CD8-positive, alpha-beta memory T cell (primary cell): ENCODE results near the gene RBM48. TPM values are rescaled to one million over a fixed set of nuclear protein-coding genes. Genes with fewer than 3 reads are reported as not detected.
A peak's percentile ranks its signal among the peaks of the same experiment; 100 is the strongest.
"Not testable (repeated sequence)": the region's sequence is repeated elsewhere in the genome, so short reads cannot be mapped to it uniquely, and the experiment has no call there.

Source experiments
- CTCF ChIA-PET: fragments of 350-600 bp; sonication (Branson Sonifier 250); formaldehyde crosslinking; loops from one replicate; lab custom pipeline; 2021; ENCODE audit warnings: antibody characterized with exemption; lab: Charles Lee
- POLR2A ChIA-PET: fragments of 350-600 bp; sonication (Branson Sonifier 250); formaldehyde crosslinking; loops from one replicate; lab custom pipeline; 2021; ENCODE audit warnings: antibody characterized with exemption; lab: Charles Lee
- DNase-seq, 5 donors: peaks; one replicate each; pipeline versions ENCODE4 v3.0.0 to v3.0.0-alpha.2; 2020 to 2022; ENCODE audit warnings: mixed read lengths in 1 of 5
- H3K27ac ChIP-seq: one replicate; pipeline ENCODE4 v1.7.0; 2013; ENCODE audit warnings: low read depth, mild to moderate bottlenecking, low read length, moderate library complexity
- H3K27me3 ChIP-seq: 2 replicates; pipeline ENCODE4 v1.7.0; 2013; ENCODE audit warnings: low read length, mild to moderate bottlenecking; ENCODE audit not compliant: insufficient read depth, poor library complexity, severe bottlenecking
- H3K36me3 ChIP-seq: 2 replicates; pipeline ENCODE4 v1.7.0; 2013; ENCODE audit warnings: mild to moderate bottlenecking, low read length, moderate library complexity; ENCODE audit not compliant: insufficient read depth
- H3K4me1 ChIP-seq: 2 replicates; pipeline ENCODE4 v1.7.0; 2013; ENCODE audit warnings: mild to moderate bottlenecking, low read length, moderate library complexity; ENCODE audit not compliant: insufficient read depth
- H3K4me3 ChIP-seq: 2 replicates; pipeline ENCODE4 v1.7.0; 2013; ENCODE audit warnings: mild to moderate bottlenecking, low read length
- H3K9me3 ChIP-seq: 2 replicates; pipeline ENCODE4 v1.7.0; 2013; ENCODE audit warnings: mild to moderate bottlenecking, low read length
- H3K27ac Mint-ChIP-seq, 8 donors: one replicate each; pipeline ENCODE4 v1.8.0; 2020 to 2021; ENCODE audit warnings: mixed read lengths in 8 of 8, mild to moderate bottlenecking in 6 of 8, inconsistent platforms in 3 of 8, moderate library complexity in 3 of 8
- H3K27me3 Mint-ChIP-seq, 2 donors: one replicate each; pipeline ENCODE4 v1.8.0; 2020 to 2021; ENCODE audit warnings: mixed read lengths in 2 of 2, mild to moderate bottlenecking in 1 of 2, moderate library complexity in 1 of 2
- H3K36me3 Mint-ChIP-seq, 3 donors: one replicate each; pipeline ENCODE4 v1.8.0; 2020 to 2021; ENCODE audit warnings: mixed read lengths in 3 of 3, inconsistent platforms in 1 of 3, mild to moderate bottlenecking in 1 of 3
- H3K4me1 Mint-ChIP-seq, 3 donors: one replicate each; pipeline ENCODE4 v1.8.0; 2020 to 2021; ENCODE audit warnings: mixed read lengths in 3 of 3, inconsistent platforms in 1 of 3, mild to moderate bottlenecking in 1 of 3
- H3K4me3 Mint-ChIP-seq, 7 donors: one replicate each; pipeline ENCODE4 v1.8.0; 2020 to 2021; ENCODE audit warnings: mixed read lengths in 7 of 7, mild to moderate bottlenecking in 6 of 7, moderate library complexity in 4 of 7, inconsistent platforms in 2 of 7
- H3K9me3 Mint-ChIP-seq, 5 donors: one replicate each; pipeline ENCODE4 v1.8.0; 2020 to 2022; ENCODE audit warnings: mixed read lengths in 5 of 5, mild to moderate bottlenecking in 3 of 5, moderate library complexity in 2 of 5, inconsistent platforms in 1 of 5
- polyA plus RNA-seq: library from polyadenylated mRNA; unstranded; fragments of 300-500 nt; fragmentation: Illumina TruSeq; gene quantifications from one replicate; pipeline ENCODE4 v1.2.3, GENCODE V29; 2021
- total RNA-seq, 2 experiments: library from RNA; stranded (reverse); gene quantifications; one replicate each; pipeline ENCODE4 v1.2.3, GENCODE V29; 2021

Gene RBM48
- total and polyA plus RNA-seq, 3 experiments from 2014 or later: 15.7 to 28.3 (median 18.0) TPM

DNA sequence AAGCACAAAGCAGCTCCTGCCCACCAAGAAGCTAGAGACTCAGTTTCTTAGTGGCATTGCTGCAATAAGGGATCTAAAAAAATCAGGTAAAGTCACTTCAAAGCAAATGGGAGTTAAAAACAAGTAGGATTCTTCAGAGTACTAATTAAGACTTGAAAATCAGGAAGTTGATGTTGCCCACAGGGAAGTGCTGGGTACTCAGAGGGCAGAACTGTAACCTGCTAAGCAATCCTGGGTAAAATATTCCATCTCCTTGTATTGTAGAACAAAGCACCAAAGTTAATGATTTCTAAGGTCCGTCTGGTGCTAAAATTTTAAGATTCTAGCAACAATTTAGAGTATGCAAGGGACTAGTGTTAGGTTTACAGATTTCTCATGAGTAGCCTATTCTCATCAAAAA is 8.6 kb upstream of the RBM48 start:
- peaks cover 12% of the 10 kb centered on the region for H3K36me3 ChIP-seq
- H3K27ac ChIP-seq: no peak overlapping the region
- Mint-ChIP-seq H3K27ac (peak overlapping the region in 3 of 8 donors; percentile 11 to 70 (median 66)), H3K9me3 (no peaks in the 10 kb centered on the region), H3K27me3 (no peaks in the 10 kb centered on the region), H3K4me1 (peaks cover 0 to 5% (median 3%) of the 10 kb centered on the region in 3 donors), H3K36me3 (peaks cover 0 to 49% (median 17%) of the 10 kb centered on the region in 3 donors), H3K4me3 (no peak overlapping the region)
- POLR2A ChIA-PET: no interaction called here
- H3K27me3 ChIP-seq: no peaks in the 10 kb centered on the region
- H3K9me3 ChIP-seq: no peaks in the 10 kb centered on the region
- no peak for DNase-seq
- no peaks in the 10 kb centered on the region for H3K4me1 ChIP-seq
- CTCF ChIA-PET: no interaction called here
- H3K4me3 ChIP-seq: no peak overlapping the region

DNA sequence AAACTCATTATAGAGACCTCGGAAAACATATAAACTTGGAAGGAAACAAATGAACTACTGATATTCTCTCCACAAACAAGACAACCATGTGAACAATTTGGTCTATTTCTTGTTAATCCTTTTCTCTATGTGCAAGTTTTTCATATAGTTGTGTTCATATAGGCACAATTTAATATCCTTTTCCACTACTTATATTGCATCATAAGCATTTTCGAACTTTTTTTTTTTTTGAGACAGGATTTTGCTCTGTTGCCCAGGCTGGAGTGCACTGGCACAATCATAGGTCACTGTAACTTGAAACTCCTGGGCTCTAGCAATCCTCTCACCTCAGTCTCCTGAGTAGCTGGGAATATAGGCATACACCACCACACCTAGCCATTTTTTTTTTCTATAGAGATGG is 5.5 kb upstream of the RBM48 start:
- CTCF ChIA-PET: no interaction called here
- POLR2A ChIA-PET: no interaction called here
- Histone ChIP-seq H3K4me1 (peaks cover 8% of the 10 kb centered on the region), H3K9me3 (no peaks in the 10 kb centered on the region), H3K27me3 (no peaks in the 10 kb centered on the region), H3K27ac (no peak overlapping the region), H3K4me3 (no peak overlapping the region), H3K36me3 (peaks cover 4% of the 10 kb centered on the region)
- Mint-ChIP-seq H3K27me3 (no peaks in the 10 kb centered on the region), H3K4me3 (no peak overlapping the region), H3K9me3 (no peaks in the 10 kb centered on the region), H3K27ac (no peak overlapping the region), H3K4me1 (peaks cover 20 to 31% (median 22%) of the 10 kb centered on the region in 3 donors), H3K36me3 (peaks cover 0 to 30% (median 3%) of the 10 kb centered on the region in 3 donors)
- DNase-seq: no peak

DNA sequence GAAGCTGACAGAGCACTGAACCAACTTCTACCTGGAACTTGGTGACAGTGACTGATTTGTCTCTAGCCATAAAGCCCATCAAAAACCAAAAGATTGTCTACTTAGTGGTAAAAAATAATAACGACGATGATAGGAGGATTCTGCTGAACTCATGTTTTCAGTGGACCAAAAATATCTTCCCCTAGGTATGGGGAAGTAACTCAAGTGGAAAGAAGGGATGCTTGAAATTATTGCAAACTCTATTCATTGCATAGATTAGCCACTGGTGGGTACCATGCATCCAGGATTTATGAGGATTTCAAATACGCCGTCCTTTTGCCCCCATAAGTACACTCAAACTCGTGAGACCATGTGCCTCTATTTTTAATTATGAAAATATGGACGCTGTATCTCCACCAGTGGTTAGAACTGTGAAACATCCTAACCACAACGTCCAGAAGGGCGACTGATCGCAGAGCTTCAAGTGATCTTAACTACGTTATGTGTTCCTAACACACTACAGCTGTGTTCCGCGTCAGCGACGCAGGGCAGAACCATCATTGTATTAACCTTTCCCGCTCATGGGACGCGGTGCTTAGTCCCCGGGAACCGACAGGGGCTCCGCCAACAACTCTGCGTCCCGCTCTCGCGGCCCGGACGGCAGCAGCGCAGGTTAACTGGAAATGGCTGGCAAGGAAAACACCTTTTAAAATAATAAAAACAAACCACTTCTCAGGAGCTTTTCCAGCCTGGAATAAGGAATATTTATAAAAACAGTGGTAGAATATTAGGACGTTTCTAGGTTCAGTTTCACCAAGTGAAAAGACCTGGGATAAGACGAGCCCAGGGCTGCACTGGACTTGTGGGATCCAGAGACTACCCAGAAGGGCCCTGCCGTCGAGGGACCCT is 1.1 kb upstream of the RBM48 start:
- H3K27me3 ChIP-seq: no peaks in the 10 kb centered on the region
- no peaks in the 10 kb centered on the region for H3K9me3 ChIP-seq
- peak; percentile 34 to 67 (median 43) for DNase-seq
- H3K9me3 Mint-ChIP-seq: no peaks in the 10 kb centered on the region
- H3K4me1 ChIP-seq: peaks cover 17% of the 10 kb centered on the region
- H3K27me3 Mint-ChIP-seq: peaks cover 0 to 3% of the 10 kb centered on the region in 2 donors
- peak overlapping the region; percentile 90 for H3K4me3 ChIP-seq
- H3K27ac ChIP-seq: peak overlapping the region; percentile 77
- H3K4me1 Mint-ChIP-seq: peaks cover 34 to 53% (median 52%) of the 10 kb centered on the region in 3 donors
- peaks cover 0 to 45% (median 12%) of the 10 kb centered on the region in 3 donors for H3K36me3 Mint-ChIP-seq
- peak overlapping the region; percentile 86 to 97 (median 89) for H3K4me3 Mint-ChIP-seq
- CTCF ChIA-PET: interaction anchor here (1.2 to 3.4 kb wide), 15 partner anchors 11 to 586 kb away, joined by 3 to 19 read pairs (median 5); partner anchors contain the start of genes ANKIB1, CDK6, GATAD1 and KRIT1
- peak overlapping the region; percentile 87 to 98 (median 94) for H3K27ac Mint-ChIP-seq
- POLR2A ChIA-PET: interaction anchor here (0.9 to 2.0 kb wide), 9 partner anchors 13 to 704 kb away, joined by 3 to 32 read pairs (median 4); partner anchors contain the start of genes ANKIB1, FAM133B, GATAD1 and KRIT1
- peaks cover 7% of the 10 kb centered on the region for H3K36me3 ChIP-seq

DNA sequence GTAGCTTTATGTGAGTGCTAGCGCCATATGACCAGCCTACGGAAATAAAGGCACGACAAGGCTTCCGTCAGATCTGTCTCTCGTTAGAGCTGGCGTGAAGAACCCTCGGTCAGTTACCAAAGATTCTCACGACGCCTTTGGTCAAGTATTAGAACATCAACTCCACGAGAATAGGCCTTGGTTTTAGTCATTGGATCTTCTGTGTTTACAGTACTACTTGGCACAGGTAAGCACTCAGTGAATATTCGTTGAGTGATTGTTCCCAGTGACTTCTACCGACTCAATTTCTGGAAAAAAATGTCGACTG is 316 bp downstream of the RBM48 start:
- peak overlapping the region; percentile 87 to 100 (median 96) for H3K27ac Mint-ChIP-seq
- H3K4me1 Mint-ChIP-seq: peaks cover 41 to 64% (median 61%) of the 10 kb centered on the region in 3 donors
- peak overlapping the region; percentile 86 to 96 (median 89) for H3K4me3 Mint-ChIP-seq
- H3K36me3 Mint-ChIP-seq: peaks cover 7 to 58% (median 20%) of the 10 kb centered on the region in 3 donors
- H3K9me3 Mint-ChIP-seq: no peaks in the 10 kb centered on the region
- peaks cover 19% of the 10 kb centered on the region for H3K36me3 ChIP-seq
- no peaks in the 10 kb centered on the region for H3K27me3 ChIP-seq
- peaks cover 17% of the 10 kb centered on the region for H3K4me1 ChIP-seq
- POLR2A ChIA-PET: interaction anchor here (0.5 to 2.0 kb wide), 11 partner anchors 60 to 703 kb away, joined by 3 to 32 read pairs (median 5); partner anchors contain the start of genes ANKIB1, CYP51A1, FAM133B and GATAD1
- H3K27ac ChIP-seq: peak overlapping the region; percentile 97
- peaks cover 0 to 3% of the 10 kb centered on the region in 2 donors for H3K27me3 Mint-ChIP-seq
- CTCF ChIA-PET: interaction anchor here (0.7 to 3.4 kb wide), 20 partner anchors 12 to 704 kb away, joined by 3 to 19 read pairs (median 4); partner anchors contain the start of genes ANKIB1, CDK6, GATAD1 and KRIT1
- H3K9me3 ChIP-seq: no peaks in the 10 kb centered on the region
- DNase-seq: no peak
- peak overlapping the region; percentile 99 for H3K4me3 ChIP-seq

DNA sequence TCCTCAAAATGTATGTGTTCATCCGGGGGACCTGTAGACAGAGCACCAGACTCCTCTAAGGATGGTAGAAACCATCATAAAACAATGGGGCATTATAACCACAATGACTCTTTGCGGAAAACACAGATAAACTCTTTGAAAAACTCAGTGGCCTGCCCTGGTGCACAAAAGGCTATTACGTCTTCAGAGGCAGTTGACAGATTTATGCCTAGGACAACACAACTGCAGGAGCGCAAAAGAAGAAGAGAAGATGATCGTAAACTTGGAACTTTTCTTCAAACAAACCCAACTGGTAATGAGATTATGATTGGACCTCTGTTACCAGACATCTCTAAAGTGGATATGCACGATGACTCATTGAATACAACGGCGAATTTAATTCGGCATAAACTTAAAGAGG is 6.0 kb downstream of the RBM48 start:
- POLR2A ChIA-PET: no interaction called here
- no peak overlapping the region for H3K4me3 Mint-ChIP-seq
- Histone ChIP-seq H3K27me3 (no peaks in the 10 kb centered on the region), H3K36me3 (peaks cover 52% of the 10 kb centered on the region), H3K27ac (no peak overlapping the region), H3K4me3 (no peak overlapping the region), H3K4me1 (peaks cover 7% of the 10 kb centered on the region), H3K9me3 (no peaks in the 10 kb centered on the region)
- CTCF ChIA-PET: no interaction called here
- peaks cover 8 to 89% (median 33%) of the 10 kb centered on the region in 3 donors for H3K36me3 Mint-ChIP-seq
- no peak for DNase-seq
- H3K27ac Mint-ChIP-seq: no peak overlapping the region
- H3K4me1 Mint-ChIP-seq: peaks cover 28 to 54% (median 47%) of the 10 kb centered on the region in 3 donors
- H3K9me3 Mint-ChIP-seq: no peaks in the 10 kb centered on the region
- no peaks in the 10 kb centered on the region for H3K27me3 Mint-ChIP-seq

DNA sequence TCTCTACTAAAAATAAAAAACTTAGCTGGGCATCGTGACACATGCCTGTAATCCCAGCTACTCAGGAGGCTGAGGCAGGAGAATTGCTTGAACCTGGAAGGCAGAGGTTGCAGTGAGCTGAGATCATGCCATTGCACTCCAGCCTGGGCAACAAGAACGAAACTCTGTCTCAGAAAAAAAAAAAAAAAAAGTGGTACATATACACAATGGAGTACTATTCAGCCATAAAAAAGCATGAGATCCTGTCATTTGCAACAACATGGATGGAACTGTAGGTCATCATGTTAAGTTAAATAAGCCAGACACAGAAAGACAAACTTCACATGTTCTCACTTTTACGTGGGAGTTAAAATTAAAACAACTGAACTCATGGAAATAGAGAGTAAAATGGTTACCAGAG is 14.9 kb downstream of the RBM48 start:
- H3K4me1 Mint-ChIP-seq, DNase-seq, H3K9me3 ChIP-seq, H3K27ac Mint-ChIP-seq, H3K4me3 Mint-ChIP-seq, CTCF ChIA-PET, H3K4me1 ChIP-seq, H3K4me3 ChIP-seq, POLR2A ChIA-PET, H3K27me3 Mint-ChIP-seq, H3K27me3 ChIP-seq, H3K27ac ChIP-seq, H3K36me3 ChIP-seq, H3K9me3 Mint-ChIP-seq, H3K36me3 Mint-ChIP-seq: not testable (repeated sequence)

DNA sequence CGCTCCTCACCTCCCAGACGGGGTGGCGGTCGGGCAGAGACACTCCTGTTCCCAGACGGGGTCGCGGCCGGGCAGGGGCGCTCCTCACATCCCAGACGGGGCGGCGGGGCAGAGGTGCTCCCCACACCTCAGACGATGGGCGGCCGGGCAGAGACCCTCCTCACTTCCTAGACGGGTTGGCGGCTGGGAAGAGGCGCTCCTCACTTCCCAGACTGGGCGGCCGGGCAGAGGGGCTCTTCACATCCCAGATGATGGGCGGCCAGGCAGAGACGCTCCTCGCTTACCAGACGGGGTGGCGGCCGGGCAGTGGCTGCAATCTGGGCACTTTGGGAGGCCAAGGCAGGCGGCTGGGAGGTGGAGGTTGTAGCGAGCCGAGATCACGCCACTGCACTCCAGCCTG is 16.5 kb downstream of the RBM48 start:
- H3K36me3 ChIP-seq, H3K9me3 Mint-ChIP-seq, H3K36me3 Mint-ChIP-seq, POLR2A ChIA-PET, H3K9me3 ChIP-seq, H3K4me1 Mint-ChIP-seq, H3K27ac ChIP-seq, H3K27me3 ChIP-seq, H3K4me3 Mint-ChIP-seq, CTCF ChIA-PET, H3K4me1 ChIP-seq, H3K27ac Mint-ChIP-seq, H3K27me3 Mint-ChIP-seq, DNase-seq, H3K4me3 ChIP-seq: not testable (repeated sequence)

DNA sequence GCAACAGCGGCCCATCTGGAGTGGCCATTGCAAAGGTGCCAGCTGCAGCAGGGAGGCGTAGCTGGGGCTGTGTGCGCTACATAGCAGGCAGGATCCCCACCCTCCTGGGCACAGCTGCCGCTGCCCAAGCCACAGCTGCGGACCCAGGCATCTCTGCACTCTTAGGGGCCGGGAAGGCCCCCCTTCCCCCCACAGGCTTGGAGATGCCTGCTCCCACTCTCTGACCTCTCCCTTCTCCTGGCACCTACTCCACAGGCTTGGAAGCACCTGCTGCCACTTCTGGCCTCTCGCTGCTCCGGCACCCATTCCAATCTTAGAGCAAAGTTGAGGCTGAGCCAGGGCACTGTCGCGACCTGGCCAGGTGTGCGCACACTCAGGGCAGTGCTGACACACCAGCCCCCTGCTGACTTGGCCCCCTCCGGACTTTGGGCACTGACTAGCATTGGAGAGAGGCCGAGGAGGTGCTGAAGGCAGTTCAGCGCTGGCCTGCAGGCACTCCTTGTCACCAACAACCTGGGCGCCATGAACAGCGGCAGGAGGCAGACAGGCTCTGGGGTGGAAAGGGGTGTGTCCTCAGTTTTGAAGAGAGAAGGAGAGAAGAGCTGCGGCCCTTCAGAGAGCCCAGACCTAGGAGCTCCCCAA is 18.4 kb downstream of the RBM48 start:
- Histone ChIP-seq H3K4me1 (no peaks in the 10 kb centered on the region), H3K9me3 (no peaks in the 10 kb centered on the region), H3K4me3 (no peak overlapping the region), H3K36me3 (no peaks in the 10 kb centered on the region), H3K27ac (no peak overlapping the region), H3K27me3 (no peaks in the 10 kb centered on the region)
- H3K9me3 Mint-ChIP-seq: no peaks in the 10 kb centered on the region
- POLR2A ChIA-PET: no interaction called here
- no peak overlapping the region for H3K27ac Mint-ChIP-seq
- DNase-seq: no peak
- H3K4me1 Mint-ChIP-seq: no peaks in the 10 kb centered on the region
- peaks cover 3 to 12% of the 10 kb centered on the region in 2 donors for H3K27me3 Mint-ChIP-seq
- CTCF ChIA-PET: interaction anchor here (1.4 kb wide), 1 partner anchor 18 kb away, joined by 4 read pairs; the partner anchor contains the start of gene RBM48
- H3K4me3 Mint-ChIP-seq: no peak overlapping the region
- H3K36me3 Mint-ChIP-seq: no peaks in the 10 kb centered on the region
